Measurements from ENCODE around the gene BNC1. TPM values are rescaled to one million over a fixed set of nuclear protein-coding genes. Genes with fewer than 3 reads are reported as not detected.
"Not testable (repeated sequence)": the region's sequence is repeated elsewhere in the genome, so short reads cannot be mapped to it uniquely, and the experiment has no call there.

Gene BNC1
- total RNA-seq, 5 donors from 2014 or later (not counting 1 experiment from before 2014, with no cell fraction given): not detected

DNA sequence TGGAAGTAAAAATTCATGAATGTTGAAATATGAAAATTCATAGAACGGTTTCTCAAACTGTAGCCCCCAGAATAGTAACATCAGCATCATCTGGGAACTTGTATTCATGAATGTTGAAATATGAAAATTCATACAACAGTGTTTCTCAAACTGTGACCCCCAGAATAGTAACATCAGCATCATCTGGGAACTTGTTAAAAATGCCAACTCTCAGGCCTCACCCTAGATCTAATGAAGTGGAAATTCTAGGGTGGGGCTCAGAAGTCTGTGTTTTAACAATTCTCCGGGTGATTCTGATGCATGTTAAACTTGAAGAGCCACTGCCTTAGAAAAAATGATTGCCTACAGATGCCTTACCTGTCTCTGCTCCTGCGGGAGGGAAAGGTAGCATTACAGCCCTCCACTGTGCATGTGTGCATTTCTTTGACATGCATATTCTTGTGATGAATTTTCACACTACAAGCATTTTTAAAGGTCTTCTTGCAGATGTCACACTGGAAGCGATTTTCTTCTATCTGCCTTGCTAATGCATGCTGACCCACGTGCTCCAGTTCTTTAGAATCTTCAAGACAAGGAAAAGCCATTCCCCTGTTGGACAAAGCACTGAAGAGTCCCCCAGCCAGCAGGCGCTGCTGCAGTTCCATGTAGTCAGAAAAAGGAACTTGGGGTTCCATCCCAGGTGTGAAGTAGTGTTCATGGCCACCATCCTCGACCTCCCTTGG lies 21.7 kb downstream of the BNC1 start:
- no peak overlapping the region for H3K27ac ChIP-seq (ENCODE audit: low read length)
- H3K27me3 ChIP-seq (replicated peaks in 1 of 2; ENCODE audit: control insufficient read depth in 2 of 2, extremely low read depth in 1 of 2, insufficient read depth in 2 of 2, low read length in 1 of 2): peaks cover 5 to 10% of the 10 kb centered on the region in 2 experiments
- 76% methylated on average over 5 of the region's 7 CpGs for WGBS (ENCODE audit: insufficient coverage)
- ATAC-seq (replicated peaks in 1 of 4) (no peak), DNase-seq (no peak)
- ChIA-PET POLR2A (no interaction called here), CTCF (no interaction called here)
- no peak overlapping the region for H3K4me3 ChIP-seq (ENCODE audit: control insufficient read depth in 1 of 2, extremely low read depth in 1 of 2, low read length in 1 of 2)
- Mint-ChIP-seq H3K36me3 (no peaks in the 10 kb centered on the region), H3K27me3 (peaks cover 20 to 40% of the 10 kb centered on the region in 2 donors), H3K9me3 (no peaks in the 10 kb centered on the region), H3K4me1 (no peaks in the 10 kb centered on the region), H3K27ac (no peak overlapping the region), H3K4me3 (no peak overlapping the region)
- no peaks in the 10 kb centered on the region for H3K4me1 ChIP-seq (ENCODE audit: control insufficient read depth in 1 of 2, extremely low read depth in 1 of 2, insufficient read depth in 2 of 2, low read length in 2 of 2)
- H3K36me3 ChIP-seq (ENCODE audit: control insufficient read depth in 2 of 2, extremely low read depth in 1 of 2, insufficient read depth in 1 of 2, low read length in 1 of 2): no peaks in the 10 kb centered on the region
- H3K9me3 ChIP-seq: no peaks in the 10 kb centered on the region

DNA sequence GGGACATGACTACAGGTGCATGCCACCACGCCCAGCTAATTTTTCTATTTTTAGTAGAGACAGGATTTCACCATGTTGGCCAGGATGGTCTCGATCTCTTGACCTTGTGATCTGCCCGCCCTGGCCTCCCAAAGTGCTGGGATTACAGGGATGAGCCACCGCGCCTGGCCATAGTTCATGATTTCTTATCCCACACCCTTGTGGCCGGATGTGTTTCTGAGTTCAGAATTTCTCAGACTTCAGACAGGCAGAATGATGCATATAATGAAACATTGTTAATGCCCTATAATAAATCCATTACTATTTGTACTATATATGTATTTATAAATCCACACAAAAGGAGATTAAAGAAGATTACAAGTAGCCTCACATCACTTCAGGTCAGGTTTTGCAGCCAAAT lies 22.3 kb downstream of the BNC1 start:
- peaks cover 5 to 12% of the 10 kb centered on the region in 2 experiments for H3K27me3 ChIP-seq (replicated peaks in 1 of 2; ENCODE audit: control insufficient read depth in 2 of 2, extremely low read depth in 1 of 2, insufficient read depth in 2 of 2, low read length in 1 of 2)
- H3K4me3 Mint-ChIP-seq; H3K36me3 Mint-ChIP-seq; CTCF ChIA-PET; H3K9me3 Mint-ChIP-seq; H3K9me3 ChIP-seq; H3K4me3 ChIP-seq (ENCODE audit: control insufficient read depth in 1 of 2, extremely low read depth in 1 of 2, low read length in 1 of 2); DNase-seq; H3K4me1 ChIP-seq (ENCODE audit: control insufficient read depth in 1 of 2, extremely low read depth in 1 of 2, insufficient read depth in 2 of 2, low read length in 2 of 2); H3K4me1 Mint-ChIP-seq; POLR2A ChIA-PET; H3K27ac ChIP-seq (ENCODE audit: low read length); H3K27ac Mint-ChIP-seq; H3K36me3 ChIP-seq (ENCODE audit: control insufficient read depth in 2 of 2, extremely low read depth in 1 of 2, insufficient read depth in 1 of 2, low read length in 1 of 2); ATAC-seq (replicated peaks in 1 of 4): not testable (repeated sequence)
- WGBS (ENCODE audit: insufficient coverage): 80% methylated on average over 2 of the region's 6 CpGs
- H3K27me3 Mint-ChIP-seq: peaks cover 20 to 41% of the 10 kb centered on the region in 2 donors

DNA sequence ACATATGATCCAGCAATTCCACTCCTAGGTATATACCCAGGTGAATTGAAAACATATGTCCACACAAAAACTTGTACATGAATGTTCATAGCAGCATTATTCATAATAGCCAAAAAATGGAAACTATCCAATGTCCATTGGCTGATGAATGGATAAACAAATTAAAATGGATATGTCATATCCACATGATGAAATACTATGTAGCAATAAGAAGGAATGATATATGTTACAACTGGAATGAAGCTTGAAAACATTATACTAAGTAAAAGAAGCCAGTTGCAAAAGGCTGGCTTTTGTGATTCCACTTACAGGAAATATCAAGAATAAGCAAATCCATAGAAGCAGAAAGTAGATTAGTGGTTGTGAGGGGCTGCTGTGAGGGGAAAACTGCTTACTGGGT lies 33.7 kb downstream of the BNC1 start:
- H3K36me3 ChIP-seq (ENCODE audit: control insufficient read depth in 2 of 2, extremely low read depth in 1 of 2, insufficient read depth in 1 of 2, low read length in 1 of 2): no peaks in the 10 kb centered on the region
- POLR2A ChIA-PET: no interaction called here
- H3K27ac Mint-ChIP-seq: no peak overlapping the region
- no peak overlapping the region for H3K4me3 Mint-ChIP-seq
- no peaks in the 10 kb centered on the region for H3K36me3 Mint-ChIP-seq
- H3K4me3 ChIP-seq (ENCODE audit: control insufficient read depth in 1 of 2, extremely low read depth in 1 of 2, low read length in 1 of 2): no peak overlapping the region
- peaks cover 1 to 14% of the 10 kb centered on the region in 2 experiments for H3K27me3 ChIP-seq (replicated peaks in 1 of 2; ENCODE audit: control insufficient read depth in 2 of 2, extremely low read depth in 1 of 2, insufficient read depth in 2 of 2, low read length in 1 of 2)
- H3K27me3 Mint-ChIP-seq: peaks cover 40 to 43% of the 10 kb centered on the region in 2 donors
- H3K4me1 Mint-ChIP-seq: no peaks in the 10 kb centered on the region
- no peaks in the 10 kb centered on the region for H3K9me3 Mint-ChIP-seq
- no peaks in the 10 kb centered on the region for H3K4me1 ChIP-seq (ENCODE audit: control insufficient read depth in 1 of 2, extremely low read depth in 1 of 2, insufficient read depth in 2 of 2, low read length in 2 of 2)
- DNase-seq (no peak), ATAC-seq (replicated peaks in 1 of 4) (no peak)
- no peaks in the 10 kb centered on the region for H3K9me3 ChIP-seq
- no peak overlapping the region for H3K27ac ChIP-seq (ENCODE audit: low read length)
- CTCF ChIA-PET: no interaction called here

DNA sequence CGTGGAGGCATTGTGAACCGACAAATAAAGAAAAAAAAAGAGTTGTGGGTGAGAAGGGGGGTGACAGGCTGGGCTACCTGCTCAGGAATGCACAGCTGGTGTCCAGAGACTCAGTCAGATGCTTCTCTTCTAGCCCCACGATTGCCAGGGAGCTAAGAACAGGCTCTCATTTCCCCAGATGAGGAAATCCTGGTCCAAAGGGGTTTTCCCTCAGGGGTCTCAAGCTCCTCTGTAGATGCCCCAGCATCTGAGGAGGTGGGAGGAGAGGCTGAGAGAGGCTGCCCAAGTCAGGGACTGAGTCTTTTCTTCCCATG lies 35.5 kb downstream of the BNC1 start:
- H3K4me3 ChIP-seq (ENCODE audit: control insufficient read depth in 1 of 2, extremely low read depth in 1 of 2, low read length in 1 of 2): no peak overlapping the region
- no CpG with 5 or more reads among the region's 3 CpGs for WGBS (ENCODE audit: insufficient coverage)
- Mint-ChIP-seq H3K36me3 (no peaks in the 10 kb centered on the region), H3K4me3 (no peak overlapping the region), H3K9me3 (no peaks in the 10 kb centered on the region), H3K4me1 (no peaks in the 10 kb centered on the region), H3K27me3 (peaks cover 32 to 45% of the 10 kb centered on the region in 2 donors), H3K27ac (no peak overlapping the region)
- H3K27me3 ChIP-seq (replicated peaks in 1 of 2; ENCODE audit: control insufficient read depth in 2 of 2, extremely low read depth in 1 of 2, insufficient read depth in 2 of 2, low read length in 1 of 2): peaks cover 2 to 14% of the 10 kb centered on the region in 2 experiments
- no peaks in the 10 kb centered on the region for H3K4me1 ChIP-seq (ENCODE audit: control insufficient read depth in 1 of 2, extremely low read depth in 1 of 2, insufficient read depth in 2 of 2, low read length in 2 of 2)
- ChIA-PET CTCF (interaction anchor here (0.7 to 1.5 kb wide), 3 partner anchors 9 to 45 kb away, joined by 3 to 4 read pairs (median 4); no protein-coding TSS in a partner anchor), POLR2A (no interaction called here)
- ATAC-seq (replicated peaks in 1 of 4) (no peak), DNase-seq (no peak)
- H3K27ac ChIP-seq (ENCODE audit: low read length): no peak overlapping the region
- no peaks in the 10 kb centered on the region for H3K9me3 ChIP-seq
- H3K36me3 ChIP-seq (ENCODE audit: control insufficient read depth in 2 of 2, extremely low read depth in 1 of 2, insufficient read depth in 1 of 2, low read length in 1 of 2): no peaks in the 10 kb centered on the region

DNA sequence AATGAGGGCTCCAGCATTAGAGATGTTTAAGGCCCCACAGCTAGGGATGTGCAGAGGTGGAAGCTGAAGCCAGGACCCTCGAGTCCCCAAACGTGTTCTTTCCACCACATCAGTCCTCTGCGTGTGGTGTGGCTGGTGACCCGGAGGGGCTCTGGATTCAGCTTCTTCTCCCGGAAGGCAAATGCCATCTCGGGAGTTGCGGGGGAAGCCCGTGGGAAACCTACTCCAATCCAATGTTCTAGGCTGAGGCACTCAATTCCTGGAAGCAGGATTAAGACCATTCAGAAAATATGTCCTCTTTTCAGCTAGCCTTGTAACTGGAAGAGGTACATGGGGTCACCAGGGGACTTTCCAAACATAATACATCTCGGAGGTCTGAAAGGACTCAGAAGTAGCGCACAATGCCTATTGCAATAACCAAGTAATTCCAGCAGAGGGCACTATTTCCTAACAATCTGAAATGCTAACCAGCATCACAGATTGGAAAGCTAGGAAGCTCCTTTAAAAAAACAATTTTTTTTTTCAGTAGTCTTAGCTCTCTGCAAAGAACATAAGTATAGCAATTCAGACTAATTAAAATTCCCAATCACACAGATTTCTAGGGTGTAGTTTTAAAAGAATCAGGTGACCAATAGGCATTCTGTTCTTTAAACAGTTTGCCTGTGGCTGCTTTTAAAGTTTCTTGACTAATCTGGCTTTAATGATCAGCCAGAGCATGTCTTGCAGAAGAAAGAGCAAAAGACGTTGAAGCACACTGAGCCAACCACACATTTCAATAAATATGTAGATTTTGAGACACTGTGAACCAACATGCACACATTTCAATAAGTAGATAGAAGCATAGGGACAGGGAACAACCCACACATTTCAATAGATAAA lies 36.1 kb downstream of the BNC1 start:
- no peaks in the 10 kb centered on the region for H3K36me3 Mint-ChIP-seq
- H3K4me3 Mint-ChIP-seq: no peak overlapping the region
- CTCF ChIA-PET: interaction anchor here (0.6 to 1.5 kb wide), 5 partner anchors 10 to 214 kb away, joined by 3 to 4 read pairs (median 4); no protein-coding TSS in a partner anchor

DNA sequence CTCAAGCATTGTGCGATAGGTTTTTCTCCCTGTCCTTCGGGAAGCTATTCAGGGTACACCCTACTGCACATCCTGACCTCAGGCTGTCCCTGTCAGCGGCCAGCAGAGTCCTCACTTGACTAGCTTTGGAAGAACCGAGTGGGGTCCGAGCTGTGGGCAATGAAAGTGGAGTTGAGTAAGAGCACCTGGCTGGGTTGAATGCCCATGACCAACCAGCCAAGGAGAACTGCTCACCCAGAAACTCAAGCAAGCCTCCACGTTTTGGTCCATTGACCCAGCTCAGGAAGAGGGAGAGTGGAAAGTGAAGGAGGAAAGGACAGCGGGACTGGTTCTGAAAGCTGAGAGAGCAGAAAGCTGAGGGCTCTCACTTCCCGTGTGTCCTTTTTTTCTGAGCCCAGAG lies 40.8 kb downstream of the BNC1 start:
- ATAC-seq (replicated peaks in 1 of 4) (no peak), DNase-seq (no peak)
- no peaks in the 10 kb centered on the region for H3K36me3 Mint-ChIP-seq
- Histone ChIP-seq H3K27me3 (replicated peaks in 1 of 2; ENCODE audit: control insufficient read depth in 2 of 2, extremely low read depth in 1 of 2, insufficient read depth in 2 of 2, low read length in 1 of 2) (peaks cover 2 to 10% of the 10 kb centered on the region in 2 experiments), H3K9me3 (no peaks in the 10 kb centered on the region), H3K4me1 (ENCODE audit: control insufficient read depth in 1 of 2, extremely low read depth in 1 of 2, insufficient read depth in 2 of 2, low read length in 2 of 2) (no peaks in the 10 kb centered on the region), H3K36me3 (ENCODE audit: control insufficient read depth in 2 of 2, extremely low read depth in 1 of 2, insufficient read depth in 1 of 2, low read length in 1 of 2) (no peaks in the 10 kb centered on the region), H3K4me3 (ENCODE audit: control insufficient read depth in 1 of 2, extremely low read depth in 1 of 2, low read length in 1 of 2) (no peak overlapping the region), H3K27ac (ENCODE audit: low read length) (no peak overlapping the region)
- H3K4me1 Mint-ChIP-seq: no peaks in the 10 kb centered on the region
- peaks cover 21 to 45% of the 10 kb centered on the region in 2 donors for H3K27me3 Mint-ChIP-seq
- WGBS (ENCODE audit: insufficient coverage): 83% methylated on average over 4 of the region's 8 CpGs
- peaks cover 0 to 7% (median 2%) of the 10 kb centered on the region in 3 donors for H3K9me3 Mint-ChIP-seq
- no peak overlapping the region for H3K4me3 Mint-ChIP-seq
- POLR2A ChIA-PET: no interaction called here
- no peak overlapping the region for H3K27ac Mint-ChIP-seq
- CTCF ChIA-PET: no interaction called here

More for the DNA sequence above, 36.1 kb downstream of the BNC1 start:
- H3K4me1 ChIP-seq (ENCODE audit: control insufficient read depth in 1 of 2, extremely low read depth in 1 of 2, insufficient read depth in 2 of 2, low read length in 2 of 2): no peaks in the 10 kb centered on the region
- 46% methylated on average over 8 of the region's 11 CpGs for WGBS (ENCODE audit: insufficient coverage)
- H3K27me3 Mint-ChIP-seq: peaks cover 32 to 47% of the 10 kb centered on the region in 2 donors
- H3K9me3 ChIP-seq: no peaks in the 10 kb centered on the region
- no peak overlapping the region for H3K4me3 ChIP-seq (ENCODE audit: control insufficient read depth in 1 of 2, extremely low read depth in 1 of 2, low read length in 1 of 2)
- H3K27ac Mint-ChIP-seq: no peak overlapping the region
- no peaks in the 10 kb centered on the region for H3K4me1 Mint-ChIP-seq
- H3K36me3 ChIP-seq (ENCODE audit: control insufficient read depth in 2 of 2, extremely low read depth in 1 of 2, insufficient read depth in 1 of 2, low read length in 1 of 2): no peaks in the 10 kb centered on the region
- no peaks in the 10 kb centered on the region for H3K9me3 Mint-ChIP-seq
- peak in 7 of 35 experiments; percentile 0 to 62 (median 7) for DNase-seq
- peaks cover 2 to 19% of the 10 kb centered on the region in 2 experiments for H3K27me3 ChIP-seq (replicated peaks in 1 of 2; ENCODE audit: control insufficient read depth in 2 of 2, extremely low read depth in 1 of 2, insufficient read depth in 2 of 2, low read length in 1 of 2)
- no peak overlapping the region for H3K27ac ChIP-seq (ENCODE audit: low read length)
- POLR2A ChIA-PET: no interaction called here
- ATAC-seq (replicated peaks in 1 of 4): peak in 1 of 4 experiments; percentile 43
